Panc1 (cell line): ENCODE measurements around the gene SNX1. TPM values are rescaled to one million over a fixed set of nuclear protein-coding genes. Genes with fewer than 3 reads are reported as not detected.

Experiments used
- ATAC-seq: fragments of 200-7000 bp; cut with Tn5 transposase; 2 replicates; pipeline ENCODE4 v1.9.1; 2020; ENCODE audit warnings: mild to moderate bottlenecking, moderate library complexity
- BruUV-seq: library from RNA; stranded (reverse); fragments of 400-500 nt; replicated peaks from 2 replicates; lab custom pipeline; 2021; lab: Mats Ljungman, UMichigan
- CTCF ChIA-PET: fragments of 300-600 bp; sonication (Branson Sonifier 250); formaldehyde crosslinking; loops from one replicate; lab custom pipeline; 2022; ENCODE audit warnings: antibody characterized with exemption; lab: Charles Lee
- POLR2A ChIA-PET: fragments of 300-600 bp; sonication (Branson Sonifier 250); formaldehyde crosslinking; loops from one replicate; lab custom pipeline; 2022; ENCODE audit warnings: antibody characterized with exemption; lab: Charles Lee
- DNase-seq: peaks from one replicate; pipeline ENCODE4 v3.0.0-alpha.2; 2010; ENCODE audit warnings: low read depth, low spot score
- H3K27ac ChIP-seq: 2 replicates; pipeline ENCODE4 v1.5.1; 2011; ENCODE audit warnings: mild to moderate bottlenecking, low read length, inconsistent platforms
- H3K27me3 ChIP-seq: fragments of 200-500 bp; sonication (Bioruptor generic); 2 replicates; pipeline ENCODE4 v1.6.0; 2014; ENCODE audit warnings: low read length, inconsistent platforms; ENCODE audit not compliant: control insufficient read depth, insufficient read depth
- H3K36me3 ChIP-seq: fragments of 200-500 bp; sonication (Bioruptor generic); 2 replicates; pipeline ENCODE4 v1.5.1; 2014; ENCODE audit warnings: inconsistent platforms, mild to moderate bottlenecking, low read length, moderate library complexity; ENCODE audit not compliant: control insufficient read depth, insufficient read depth
- H3K4me1 ChIP-seq: 2 replicates; pipeline ENCODE4 v1.5.1; 2011; ENCODE audit warnings: inconsistent platforms, mild to moderate bottlenecking, low read length, moderate library complexity; ENCODE audit not compliant: control insufficient read depth, insufficient read depth
- H3K4me3 ChIP-seq, 2 experiments: 2 replicates each; pipeline ENCODE4 v1.5.1; 2011 to 2012; ENCODE audit warnings: low read depth in 2 of 2, low read length in 2 of 2, mild to moderate bottlenecking in 2 of 2, inconsistent platforms in 1 of 2, moderate library complexity in 1 of 2
- H3K9me3 ChIP-seq: fragments of 200-500 bp; sonication (Bioruptor generic); 2 replicates; pipeline ENCODE4 v1.5.1; 2014; ENCODE audit warnings: low read depth, mild to moderate bottlenecking, inconsistent platforms, low read length, moderate library complexity; ENCODE audit not compliant: control insufficient read depth, insufficient read depth
- CTCF ChIP-seq: fragments of 450-650 bp; IDR thresholded peaks from 2 replicates; pipeline ENCODE4 v1.5.1; 2017; ENCODE audit warnings: mild to moderate bottlenecking
- POLR2AphosphoS5 ChIP-seq: IDR thresholded peaks from 2 replicates; pipeline ENCODE4 v1.6.1; 2012; ENCODE audit warnings: mild to moderate bottlenecking, low read depth, low read length, moderate library complexity
- REST ChIP-seq, 2 experiments: IDR thresholded peaks; 2 replicates each; pipeline ENCODE4 v1.6.1; 2011 to 2012; ENCODE audit warnings: low read depth in 2 of 2, control low read depth in 1 of 2, low read length in 1 of 2, mild to moderate bottlenecking in 1 of 2, moderate library complexity in 1 of 2; ENCODE audit not compliant: insufficient read depth in 1 of 2
- SIN3A ChIP-seq: IDR thresholded peaks from 2 replicates; pipeline ENCODE4 v1.6.1; 2012; ENCODE audit warnings: low read depth, mild to moderate bottlenecking, low read length, moderate library complexity, borderline replicate concordance; ENCODE audit not compliant: insufficient read depth
- TCF7L2 ChIP-seq: IDR thresholded peaks from 2 replicates; pipeline ENCODE4 v1.6.1; 2011; ENCODE audit warnings: mild to moderate bottlenecking, low read depth, low read length, inconsistent platforms
- in situ Hi-C: cut with HindIII; loops from 2 replicates; pipeline ENCODE4 v1.10.0; 2016; ENCODE audit warnings: low sequenced_read_pairs, low pct_unique_long_range_greater_than_20kb
- intact Hi-C: fragments of 100-400 bp; cut with micrococcal nuclease; formaldehyde crosslinking; loops from one replicate; pipeline ENCODE4 v1.10.0; 2022; ENCODE audit not compliant: unreplicated experiment
- total RNA-seq: library from RNA; stranded (reverse); gene quantifications from one replicate; pipeline ENCODE4 v1.2.1, GENCODE V29; 2021; ENCODE audit not compliant: unreplicated experiment

Gene SNX1
- total RNA-seq, 1 experiment from 2014 or later = 96.2 TPM

- intact Hi-C loops (no loop called here), in situ Hi-C loops (no loop called here)
- peaks cover 9% of the 10 kb centered on the region for H3K4me1 ChIP-seq
- TF ChIP-seq TCF7L2 = no peak
- TF ChIP-seq REST (IDR thresholded peaks at IDR 0.05; ENCODE audit: insufficient read depth in 1 of 2, low read depth in 2 of 2, low read length in 1 of 2) = no peak
- TF ChIP-seq POLR2AphosphoS5 = no peak
- no peak; the same call in 1 of the 2 replicates for TF ChIP-seq CTCF
- no peak for TF ChIP-seq SIN3A
- no peak overlapping the region for H3K27ac ChIP-seq
- POLR2A ChIA-PET = interaction anchor here (0.6 kb wide), 2 partner anchors 57 to 636 kb away, joined by 4 to 7 read pairs; no protein-coding TSS in a partner anchor
- CTCF ChIA-PET = interaction anchor here (0.6 to 1.0 kb wide), 3 partner anchors 54 to 216 kb away, joined by 3 to 5 read pairs (median 5); partner anchors contain the start of gene SNX1
- H3K4me3 ChIP-seq = no peak overlapping the region
- no peaks in the 10 kb centered on the region; the same call in 1 of the 2 replicates for H3K36me3 ChIP-seq
- ATAC-seq (no peak), DNase-seq (no peak)
- BruUV-seq = no TSS peak
- H3K27me3 ChIP-seq = no peaks in the 10 kb centered on the region
- H3K9me3 ChIP-seq = no peaks in the 10 kb centered on the region
These were observed 53.6 kb downstream of the SNX1 start for GRCh38 chr15:64149424-64149823.

- POLR2A ChIA-PET = interaction anchor here (0.6 kb wide), 1 partner anchor 57 kb away, joined by 7 read pairs; no protein-coding TSS in a partner anchor
- no peak overlapping the region for H3K27ac ChIP-seq
- BruUV-seq = no TSS peak
- no peaks in the 10 kb centered on the region for H3K27me3 ChIP-seq
- in situ Hi-C loops = no loop called here
- H3K36me3 ChIP-seq = no peaks in the 10 kb centered on the region; the same call in 1 of the 2 replicates
- H3K4me1 ChIP-seq = peaks cover 9% of the 10 kb centered on the region
- no peak for TF ChIP-seq POLR2AphosphoS5
- TF ChIP-seq TCF7L2 = no peak
- TF ChIP-seq CTCF = no peak
- TF ChIP-seq REST (IDR thresholded peaks at IDR 0.05; ENCODE audit: insufficient read depth in 1 of 2, low read depth in 2 of 2, low read length in 1 of 2) = no peak
- TF ChIP-seq SIN3A = no peak
- no peak overlapping the region for H3K4me3 ChIP-seq
- intact Hi-C loops = no loop called here
- no peak for ATAC-seq
- H3K9me3 ChIP-seq = no peaks in the 10 kb centered on the region
- DNase-seq = no peak
- CTCF ChIA-PET = interaction anchor here (0.6 to 1.0 kb wide), 3 partner anchors 54 to 217 kb away, joined by 3 to 5 read pairs (median 5); partner anchors contain the start of gene SNX1
These were observed 54.3 kb downstream of the SNX1 start for GRCh38 chr15:64149893-64150578.
